HCT116 (cell line): ENCODE data around the gene COL7A1. TPM values are rescaled to one million over a fixed set of nuclear protein-coding genes. Genes with fewer than 3 reads are reported as not detected.

ENCODE experiments used
- CBX3 ChIP-seq: IDR thresholded peaks from 2 replicates; pipeline ENCODE4 v1.6.1; 2012; ENCODE audit warnings: low read depth
- FOSL1 ChIP-seq: IDR thresholded peaks from 2 replicates; pipeline ENCODE4 v1.6.1; 2012; ENCODE audit warnings: low read depth
- RAD21 ChIP-seq: IDR thresholded peaks from 2 replicates; pipeline ENCODE4 v1.6.1; 2012; ENCODE audit warnings: low read depth, mild to moderate bottlenecking
- SP1 ChIP-seq: IDR thresholded peaks from 2 replicates; pipeline ENCODE4 v1.6.1; 2012; ENCODE audit warnings: low read depth
- microRNA counts: library from miRNA; unstranded; fragments of <30 nt; microRNA quantifications from one replicate; lab custom pipeline; 2015
- microRNA-seq: library from miRNA; unstranded; fragments of <30 nt; microRNA quantifications from one replicate; pipeline ENCODE4, GENCODE V29; 2016; ENCODE audit warnings: borderline number of aligned reads
- total RNA-seq: library from RNA; stranded (reverse); gene quantifications from one replicate; pipeline ENCODE4 v1.2.1, GENCODE V29; 2021; ENCODE audit not compliant: unreplicated experiment
- TF ChIP-seq, protein P1 (sequence below): IDR thresholded peaks from 2 replicates; pipeline ENCODE4 v1.6.1; 2012; ENCODE audit warnings: low read depth

Gene COL7A1
- total RNA-seq, 1 experiment from 2014 or later = 11.4 TPM

GRCh38 chr3:48514431-48515227 lies 80.5 kb downstream of the COL7A1 start (continued):
- TF ChIP-seq, protein P1, sequence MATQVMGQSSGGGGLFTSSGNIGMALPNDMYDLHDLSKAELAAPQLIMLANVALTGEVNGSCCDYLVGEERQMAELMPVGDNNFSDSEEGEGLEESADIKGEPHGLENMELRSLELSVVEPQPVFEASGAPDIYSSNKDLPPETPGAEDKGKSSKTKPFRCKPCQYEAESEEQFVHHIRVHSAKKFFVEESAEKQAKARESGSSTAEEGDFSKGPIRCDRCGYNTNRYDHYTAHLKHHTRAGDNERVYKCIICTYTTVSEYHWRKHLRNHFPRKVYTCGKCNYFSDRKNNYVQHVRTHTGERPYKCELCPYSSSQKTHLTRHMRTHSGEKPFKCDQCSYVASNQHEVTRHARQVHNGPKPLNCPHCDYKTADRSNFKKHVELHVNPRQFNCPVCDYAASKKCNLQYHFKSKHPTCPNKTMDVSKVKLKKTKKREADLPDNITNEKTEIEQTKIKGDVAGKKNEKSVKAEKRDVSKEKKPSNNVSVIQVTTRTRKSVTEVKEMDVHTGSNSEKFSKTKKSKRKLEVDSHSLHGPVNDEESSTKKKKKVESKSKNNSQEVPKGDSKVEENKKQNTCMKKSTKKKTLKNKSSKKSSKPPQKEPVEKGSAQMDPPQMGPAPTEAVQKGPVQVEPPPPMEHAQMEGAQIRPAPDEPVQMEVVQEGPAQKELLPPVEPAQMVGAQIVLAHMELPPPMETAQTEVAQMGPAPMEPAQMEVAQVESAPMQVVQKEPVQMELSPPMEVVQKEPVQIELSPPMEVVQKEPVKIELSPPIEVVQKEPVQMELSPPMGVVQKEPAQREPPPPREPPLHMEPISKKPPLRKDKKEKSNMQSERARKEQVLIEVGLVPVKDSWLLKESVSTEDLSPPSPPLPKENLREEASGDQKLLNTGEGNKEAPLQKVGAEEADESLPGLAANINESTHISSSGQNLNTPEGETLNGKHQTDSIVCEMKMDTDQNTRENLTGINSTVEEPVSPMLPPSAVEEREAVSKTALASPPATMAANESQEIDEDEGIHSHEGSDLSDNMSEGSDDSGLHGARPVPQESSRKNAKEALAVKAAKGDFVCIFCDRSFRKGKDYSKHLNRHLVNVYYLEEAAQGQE = no peak
- TF ChIP-seq CBX3 (no peak), RAD21 (no peak), SP1 (no peak), FOSL1 (no peak)

MicroRNAs within 50 kb of the gene (microRNA counts, 767-probe panel; counts per million panel counts)
- not detected for microRNA hsa-miR-711 (lab: Ali Mortazavi, UCI)

Small RNA genes lying within 50 kb of the gene (microRNA-seq; reads per million reads assigned to microRNA genes)
- gene MIR4793 (not detected), gene MIR6823 (1.2 reads per million), gene MIR711 (not detected)

Other genes starting within 250 kb of the COL7A1 start
- gene FBXW12, start 223.1 kb downstream of the COL7A1 start, total RNA-seq = not detected
- gene PLXNB1, start 165.2 kb downstream of the COL7A1 start, total RNA-seq = 35.6 TPM
- 29.3 TPM for gene CCDC51, start 155.2 kb downstream of the COL7A1 start, total RNA-seq
- gene TMA7, start 155.1 kb downstream of the COL7A1 start, total RNA-seq = 334 TPM
- 15.6 TPM for gene ATRIP, start 148.6 kb downstream of the COL7A1 start, total RNA-seq
- 104 TPM for gene SHISA5, start 91.2 kb downstream of the COL7A1 start, total RNA-seq
- 20.3 TPM for gene PFKFB4, start 38.5 kb downstream of the COL7A1 start, total RNA-seq
- 1.5 TPM for gene UCN2, start 31.5 kb downstream of the COL7A1 start, total RNA-seq
- gene UQCRC1, start 14.3 kb upstream of the COL7A1 start, total RNA-seq = 318 TPM
- gene TMEM89, start 26.4 kb upstream of the COL7A1 start, total RNA-seq = 0.49 TPM
- 55.1 TPM for gene SLC26A6, start 40.1 kb upstream of the COL7A1 start, total RNA-seq
- 7.8 TPM for gene CELSR3, start 67.6 kb upstream of the COL7A1 start, total RNA-seq
- gene NCKIPSD, start 90.6 kb upstream of the COL7A1 start, total RNA-seq = 36.9 TPM
- 89.5 TPM for gene IP6K2, start 121.9 kb upstream of the COL7A1 start, total RNA-seq